HG02885 (cell line): Measurements from ENCODE around the gene ABCA12.

Experiments
- ATAC-seq: cut with Tn5 transposase; IDR thresholded peaks from one replicate; pipeline ENCODE4 v1.9.1; 2021; ENCODE audit warnings: mild to moderate bottlenecking; ENCODE audit not compliant: unreplicated experiment, poor library complexity

The ABCA12 gene

GRCh38 chr2:215136669-215137328, 1.6 kb downstream of the ABCA12 start:
- peak; percentile 51 for ATAC-seq

DNA sequence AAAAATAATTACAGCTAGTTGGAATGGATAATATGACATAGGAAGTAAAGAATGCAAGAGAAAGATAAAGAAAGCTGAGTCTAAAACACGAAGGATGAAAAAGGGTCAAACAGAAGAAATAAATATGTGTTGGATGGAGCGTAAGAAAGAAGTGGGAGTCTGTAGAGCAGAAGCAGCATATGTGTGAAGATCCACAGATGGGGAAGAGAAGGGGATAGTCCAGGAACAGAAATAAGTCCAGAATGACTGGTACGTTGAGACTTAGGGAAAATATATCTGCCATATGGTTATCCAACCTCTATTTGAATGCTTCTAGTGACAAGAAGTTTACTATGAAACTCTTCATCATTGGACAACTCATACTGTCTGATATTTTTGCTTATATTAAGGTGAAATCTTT, 18.0 kb downstream of the ABCA12 start:
- ATAC-seq = no peak

DNA sequence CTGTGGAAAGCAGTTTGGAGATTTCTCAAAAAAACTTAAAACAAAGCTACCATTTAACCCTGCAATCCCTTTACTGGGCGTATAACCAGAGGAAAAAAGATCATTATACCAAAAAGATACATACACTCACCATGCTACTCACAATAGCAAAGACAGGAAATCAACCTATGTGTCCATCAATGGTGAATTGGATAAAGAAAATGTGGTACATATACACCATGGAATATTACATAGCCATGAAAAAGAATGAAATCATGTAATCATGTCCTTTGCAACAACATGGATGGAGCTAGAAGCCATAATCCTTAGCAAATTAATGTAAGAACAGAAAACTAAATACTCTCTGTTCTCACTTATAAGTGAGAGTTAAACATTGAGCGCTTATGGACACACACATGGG, 18.6 kb downstream of the ABCA12 start:
- ATAC-seq = no peak

DNA sequence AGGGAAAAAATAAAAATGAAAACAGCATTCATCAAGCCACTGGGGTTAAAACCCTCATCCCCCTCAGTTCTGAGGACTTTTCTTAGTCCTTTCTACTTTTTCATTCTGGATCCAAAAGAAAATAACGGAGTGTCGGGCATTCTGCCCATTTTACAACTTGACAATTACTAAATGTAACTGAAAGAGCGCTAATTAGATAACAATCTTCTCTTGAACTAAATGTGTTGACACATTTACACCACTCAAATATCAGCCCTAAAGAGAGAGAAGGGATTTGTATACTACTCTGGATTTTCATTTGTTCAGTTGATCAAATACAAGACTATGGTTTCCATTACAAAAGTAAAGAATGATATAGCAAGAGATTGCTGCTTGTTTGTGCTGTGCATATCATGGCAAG, 27.5 kb downstream of the ABCA12 start:
- ATAC-seq = no peak

DNA sequence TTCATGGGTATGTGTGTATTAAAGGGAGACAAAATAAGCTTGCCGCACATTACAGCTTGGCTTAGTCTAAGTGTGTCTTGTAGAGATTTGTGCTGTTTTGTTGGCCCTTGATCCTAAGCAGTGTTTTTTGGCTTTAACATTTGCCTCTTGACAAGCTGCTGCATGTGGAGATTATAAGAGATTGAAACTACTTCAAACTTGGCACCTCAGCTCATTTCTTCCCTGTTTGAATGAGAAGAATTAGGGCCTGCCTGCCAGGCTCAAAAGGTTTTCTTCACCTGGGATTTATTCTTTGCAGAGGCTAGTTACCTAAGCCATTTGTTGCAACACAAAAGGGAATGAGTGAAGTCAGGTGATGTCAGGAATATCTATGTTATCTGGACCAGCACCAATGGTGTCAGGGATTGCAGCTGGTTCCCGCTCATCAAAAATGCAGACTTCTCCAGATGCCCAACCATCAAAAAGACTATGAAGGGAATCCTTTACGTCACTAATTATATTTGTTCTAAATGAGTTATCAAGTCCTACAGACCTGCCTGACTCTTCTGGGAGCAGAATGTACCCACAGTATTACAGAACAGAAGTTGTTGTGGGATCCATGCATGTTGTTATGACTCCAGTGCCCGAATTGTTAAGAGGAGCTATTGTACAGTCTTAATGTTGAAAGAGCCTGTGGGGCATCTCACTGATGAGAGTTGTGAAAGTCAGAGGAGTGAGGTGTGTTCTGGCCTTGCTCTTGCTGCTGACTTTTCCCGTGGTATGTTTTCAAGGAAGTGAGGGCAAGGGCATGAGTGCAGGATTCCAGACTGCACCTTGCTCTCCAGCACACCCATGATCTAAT, 31.0 kb downstream of the ABCA12 start:
- ATAC-seq = no peak

- ATAC-seq = no peak
Observed at GRCh38 chr2:215105607-215106354, 32.6 kb downstream of the ABCA12 start.

GRCh38 chr2:215104226-215104625, 34.2 kb downstream of the ABCA12 start:
- no peak for ATAC-seq

DNA sequence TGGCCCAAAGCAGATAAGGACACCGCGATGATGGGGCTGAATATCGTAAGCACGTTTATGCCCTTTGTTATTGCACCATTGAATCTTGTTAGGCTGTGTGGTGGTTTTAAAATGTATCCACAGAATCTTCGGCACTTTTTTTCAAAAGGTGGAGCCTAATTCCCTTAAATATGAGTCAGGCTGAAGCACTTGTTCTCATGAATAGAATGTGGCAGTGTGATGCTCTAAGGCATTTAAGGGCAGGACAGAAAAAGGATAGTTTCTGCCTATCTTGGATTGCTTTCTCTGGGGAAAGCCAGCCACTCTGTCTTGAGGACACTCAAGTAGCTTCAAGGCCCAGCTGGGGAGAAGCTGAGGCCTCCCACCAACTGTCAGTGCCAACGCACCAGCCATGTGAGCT, 39.6 kb downstream of the ABCA12 start:
- ATAC-seq = no peak

DNA sequence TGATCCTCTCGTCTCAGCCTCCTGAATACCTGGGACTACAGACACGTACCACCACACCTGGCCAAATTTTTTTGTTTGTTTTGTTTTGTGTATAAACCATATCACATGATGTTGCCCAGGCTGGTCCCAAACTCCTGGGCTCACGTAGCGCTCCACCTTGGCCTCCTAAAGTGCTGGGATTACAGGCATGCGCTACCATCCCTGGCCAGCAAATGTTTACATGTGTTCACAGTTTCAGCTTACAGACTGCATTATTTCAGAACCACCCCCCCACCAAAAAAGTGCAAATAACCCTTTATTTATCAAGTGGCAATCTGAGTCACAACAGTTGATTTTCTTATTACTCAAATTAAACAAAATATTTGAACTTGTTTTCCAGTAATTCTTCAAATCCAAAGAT, 54.3 kb downstream of the ABCA12 start:
- ATAC-seq = no peak

GRCh38 chr2:215083146-215083545, 55.3 kb downstream of the ABCA12 start:
- ATAC-seq = no peak

GRCh38 chr2:215082446-215082845, 56.0 kb downstream of the ABCA12 start:
- ATAC-seq = no peak

DNA sequence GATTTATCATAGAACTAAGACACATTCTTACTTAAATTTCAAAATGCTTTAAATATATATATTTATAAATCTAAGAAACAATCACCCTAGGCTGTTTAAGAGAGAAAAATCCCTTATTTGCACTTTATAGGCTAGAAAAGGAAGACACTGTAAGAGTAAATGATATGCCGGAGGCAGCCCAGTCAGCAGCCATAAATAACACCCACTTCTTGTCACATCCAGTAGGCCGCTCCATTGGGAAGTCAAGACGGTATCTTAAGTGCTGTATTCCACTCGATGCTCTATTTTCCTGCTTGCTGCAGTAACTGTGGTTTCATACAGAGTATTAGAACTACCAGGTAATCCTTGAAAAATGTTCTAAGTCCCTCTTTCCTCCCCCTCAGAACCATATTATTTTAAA, 57.9 kb downstream of the ABCA12 start:
- ATAC-seq = no peak

DNA sequence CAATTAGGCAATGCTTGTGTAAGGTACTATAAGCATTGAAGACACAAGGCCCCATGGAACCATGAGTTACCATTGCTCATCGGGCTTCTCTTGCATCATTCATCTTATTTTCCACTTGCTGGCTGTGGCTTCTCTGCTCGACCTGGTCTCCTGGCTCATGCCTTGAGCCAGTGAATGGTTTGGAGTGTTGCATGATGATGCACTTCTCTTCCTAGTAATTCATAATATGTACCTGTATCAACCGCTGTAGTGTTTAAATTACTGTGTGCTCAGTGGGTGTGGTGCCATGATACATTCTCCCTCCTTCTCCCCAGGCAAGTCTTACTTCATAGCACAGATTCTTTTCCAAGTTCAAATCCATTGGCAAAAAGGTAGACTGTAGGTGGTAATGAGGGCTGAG, 66.8 kb downstream of the ABCA12 start:
- no peak for ATAC-seq

- ATAC-seq = no peak
Observed at GRCh38 chr2:215068399-215068798, 70.0 kb downstream of the ABCA12 start.

DNA sequence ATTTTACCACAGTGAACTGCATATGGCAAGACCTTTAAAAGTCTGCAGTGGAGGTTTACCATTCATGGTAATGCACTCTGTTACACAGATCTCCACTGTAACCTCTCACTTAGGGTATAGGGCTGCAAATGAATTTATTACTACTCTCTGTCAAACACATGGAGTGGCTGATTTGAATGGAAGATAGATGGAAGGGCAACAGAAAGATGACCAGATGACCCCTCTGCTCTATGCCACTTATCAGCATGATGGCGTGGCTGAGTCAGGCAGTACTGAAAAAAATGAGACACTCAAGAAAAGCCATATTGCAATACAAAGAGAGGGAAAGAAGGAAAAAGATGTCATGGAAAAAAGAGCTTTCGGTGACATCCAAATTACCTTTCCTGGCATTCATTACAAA, 72.3 kb downstream of the ABCA12 start:
- ATAC-seq = no peak

DNA sequence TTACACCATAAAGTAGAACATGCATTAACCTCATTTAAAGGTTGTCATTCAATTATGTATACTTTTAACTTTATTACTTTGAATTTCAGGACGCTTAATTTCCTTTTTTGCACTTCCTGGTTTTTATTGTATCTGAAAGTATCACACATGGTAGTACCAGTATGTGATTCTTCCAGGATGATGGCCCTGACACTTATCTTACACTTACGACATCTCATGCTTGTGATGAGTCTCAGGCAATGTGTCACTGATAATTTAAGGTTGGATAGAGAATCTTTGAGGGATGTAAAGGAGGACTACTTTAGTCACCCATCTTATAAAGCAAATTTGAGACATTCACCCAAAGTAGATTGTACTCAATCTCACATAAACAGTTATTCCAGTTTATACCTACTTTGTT, 74.9 kb downstream of the ABCA12 start:
- no peak for ATAC-seq

GRCh38 chr2:215060861-215061536, 77.4 kb downstream of the ABCA12 start:
- ATAC-seq = no peak

GRCh38 chr2:215059724-215060123, 78.7 kb downstream of the ABCA12 start:
- ATAC-seq = no peak

DNA sequence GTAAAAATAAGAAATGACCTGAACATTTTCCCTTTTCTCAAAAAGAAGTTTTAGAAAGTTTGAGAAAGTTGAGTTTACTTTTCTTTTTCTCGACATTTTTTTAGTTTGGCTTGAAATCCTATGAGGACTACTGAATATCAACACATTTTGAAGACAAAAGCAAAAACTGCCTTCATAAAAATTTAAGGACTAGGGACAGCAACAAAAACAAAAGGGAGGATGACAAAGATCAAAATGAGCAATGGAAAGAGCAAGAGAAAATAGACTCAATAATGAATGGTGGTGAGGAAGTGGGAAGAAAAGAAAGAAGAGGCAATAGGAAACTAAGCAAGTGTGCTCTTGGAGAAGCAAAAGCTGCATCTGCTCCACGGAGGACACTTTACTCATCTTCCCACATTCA, 82.5 kb downstream of the ABCA12 start:
- ATAC-seq = no peak

GRCh38 chr2:215052810-215053209, 85.6 kb downstream of the ABCA12 start:
- ATAC-seq = no peak

DNA sequence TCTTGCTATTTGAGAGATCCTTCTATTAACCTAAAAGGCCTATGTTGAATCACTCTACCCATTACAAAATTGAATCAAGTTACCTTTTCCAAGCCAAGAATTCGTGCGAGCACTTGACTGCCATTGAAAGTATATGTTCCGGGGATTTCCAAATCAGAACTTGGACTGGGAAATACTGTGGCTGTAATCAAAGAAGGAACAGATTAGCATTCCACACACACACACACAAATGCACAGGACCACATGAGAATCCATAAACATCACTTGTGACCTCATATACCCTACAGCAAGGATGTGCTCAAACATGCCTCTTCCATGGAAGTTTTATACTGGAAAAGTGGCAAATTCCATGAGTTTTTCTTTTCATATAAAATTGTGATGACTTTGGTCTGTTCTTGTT, 86.0 kb downstream of the ABCA12 start:
- ATAC-seq = no peak
